ENCODE data around the gene TMEM167A. TPM values are rescaled to one million over a fixed set of nuclear protein-coding genes. Genes with fewer than 3 reads are reported as not detected.

TMEM167A gene
- total and polyA plus RNA-seq, 2 of the 8 experiments (the other 6 are each of a cell fraction or from before 2014, with no cell fraction given): 50.6 to 178 TPM

DNA sequence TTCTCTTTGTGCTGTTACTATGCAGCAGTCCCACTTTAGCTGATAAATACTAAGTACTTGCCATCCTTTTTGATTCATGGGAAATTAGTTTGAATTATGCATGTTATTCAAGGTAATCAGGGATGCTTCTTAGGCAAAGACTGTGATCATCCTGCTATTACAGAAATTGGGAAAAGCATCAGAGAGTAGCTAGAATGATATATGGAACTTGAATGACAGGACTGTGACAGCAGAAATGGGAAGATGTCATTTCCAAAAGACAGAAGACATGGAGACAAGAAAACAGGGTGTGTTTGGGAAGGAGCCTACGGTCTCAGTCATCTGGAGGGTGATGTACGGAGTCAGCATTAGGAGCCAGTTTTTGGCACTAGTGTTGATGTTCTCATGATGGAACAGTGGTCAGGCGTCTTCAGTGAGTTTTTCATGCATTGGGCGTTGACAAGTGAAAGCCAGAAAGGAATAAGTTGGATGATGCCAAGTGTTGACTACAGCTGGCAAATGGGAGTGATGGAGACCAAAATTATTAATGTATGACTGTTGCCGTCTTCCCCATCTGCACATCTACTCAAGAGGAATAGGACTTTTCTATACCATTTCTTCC lies 70.4 kb downstream of the TMEM167A start:
- Histone ChIP-seq H4K20me1 (replicated peaks in 1 of 2; ENCODE audit: control insufficient read depth in 1 of 2, insufficient read depth in 2 of 2, low read length in 2 of 2) (no peaks in the 10 kb centered on the region), H3K36me3 (ENCODE audit: control insufficient read depth in 2 of 4, insufficient read depth in 4 of 4, low read length in 3 of 4) (peaks cover 0 to 1% (median 0%) of the 10 kb centered on the region in 4 experiments; a peak in 1 of 8 replicates), H3K18ac (ENCODE audit: extremely low read depth, low read length) (no peak overlapping the region), H4K91ac (replicated peaks; ENCODE audit: insufficient read length, low read length) (no peak overlapping the region), H3K4me2 (ENCODE audit: insufficient read depth in 1 of 2, low read depth in 2 of 2, low read length in 2 of 2) (no peak overlapping the region), H3K79me1 (ENCODE audit: low read depth, low read length) (no peaks in the 10 kb centered on the region), H2BK12ac (ENCODE audit: low read depth, low read length) (peak overlapping the region; percentile 35; the same call in 1 of the 2 replicates), H3K14ac (ENCODE audit: insufficient read length) (no peak overlapping the region), H2BK15ac (ENCODE audit: low read length) (0 out of 2 replicates have a peak overlapping the region, but pooled peaks have one; percentile 13), H3K4me3 (ENCODE audit: extremely low read depth in 1 of 4, insufficient read depth in 2 of 4, low read depth in 3 of 4, low read length in 4 of 4) (no peak overlapping the region), H3K79me2 (ENCODE audit: control insufficient read depth in 1 of 2, insufficient read depth in 2 of 2, low read length in 2 of 2) (no peaks in the 10 kb centered on the region), H3K23ac (ENCODE audit: insufficient read length) (no peak overlapping the region), H3K4me1 (replicated peaks in 1 of 4; ENCODE audit: control insufficient read depth in 3 of 4, insufficient read depth in 4 of 4, low read length in 3 of 4) (peaks cover 2 to 7% (median 5%) of the 10 kb centered on the region in 4 experiments; a peak in 5 of 7 replicates), H3K9ac (replicated peaks in 1 of 4; ENCODE audit: extremely low read depth in 1 of 4, low read depth in 3 of 4, low read length in 3 of 4) (no peak overlapping the region), H3K9me3 (ENCODE audit: insufficient read depth in 2 of 2, low read depth in 1 of 2, low read length in 1 of 2) (no peaks in the 10 kb centered on the region), H2BK120ac (replicated peaks; ENCODE audit: low read depth, low read length) (no peak overlapping the region), H3K23me2 (ENCODE audit: low read depth, low read length) (no peaks in the 10 kb centered on the region), H3K56ac (replicated peaks; ENCODE audit: insufficient read length, low read depth, low read length) (no peak overlapping the region), H3K27ac (ENCODE audit: low read depth, low read length) (no peak overlapping the region), H2BK20ac (ENCODE audit: low read length) (no peak overlapping the region), H2AK5ac (ENCODE audit: low read depth, low read length) (no peak overlapping the region), H2AFZ (ENCODE audit: low read length) (no peak overlapping the region), H3K4ac (replicated peaks; ENCODE audit: insufficient read length, low read depth, low read length) (no peak overlapping the region), H4K5ac (ENCODE audit: insufficient read length, low read depth, low read length) (no peak overlapping the region), H4K8ac (ENCODE audit: extremely low read depth, insufficient read depth, low read length) (no peak overlapping the region), H2BK5ac (ENCODE audit: low read depth, low read length) (no peak overlapping the region), H3K27me3 (replicated peaks in 1 of 4; ENCODE audit: control insufficient read depth in 3 of 4, extremely low read depth in 1 of 4, insufficient read depth in 3 of 4, low read length in 3 of 4) (no peaks in the 10 kb centered on the region)
- DNase-seq (ENCODE audit: low read depth in 1 of 2, low spot score in 2 of 2) (no peak), FAIRE-seq (no peak)
- POLR2A ChIA-PET (ENCODE audit: partially characterized antibody): no interaction called here
- CTCF ChIA-PET (ENCODE audit: partially characterized antibody): no interaction called here
- WGBS, 2 experiments (ENCODE audit: extremely low coverage in 1 of 2, insufficient coverage in 1 of 2, insufficient read length in 1 of 2, insufficient replicate concordance in 2 of 2, low coverage in 1 of 2, low lambda C conversion rate in 2 of 2, missing lambda C conversion rate in 1 of 2): 89% methylated on average over 5 of the region's 5 CpGs; no CpG with 5 or more reads in 1 of the 2 experiments
- TF ChIP-seq CHD2 (IDR thresholded peaks at IDR 0.05; ENCODE audit: low read length) (no peak), CBX5 (IDR thresholded peaks at IDR 0.05; ENCODE audit: low read depth, low read length) (no peak)

Data from H1 (cell line).